NT2/D1 (cell line): Measurements from ENCODE around the gene COL5A2.

Experiments used
- SUZ12 ChIP-seq: IDR thresholded peaks from 2 replicates; pipeline ENCODE4 v1.6.1; 2011; ENCODE audit not compliant: insufficient read length, insufficient read depth; ENCODE audit errors: extremely low read depth
- YY1 ChIP-seq: IDR thresholded peaks from 2 replicates; pipeline ENCODE4 v1.6.1; 2011; ENCODE audit not compliant: insufficient read length, insufficient read depth
- ZNF274 ChIP-seq: IDR thresholded peaks from 2 replicates; pipeline ENCODE4 v1.6.1; 2011; ENCODE audit warnings: mild to moderate bottlenecking, low read depth, low read length

- TF ChIP-seq YY1 (no peak), ZNF274 (no peak), SUZ12 (no peak)
Observed at GRCh38 chr2:189002079-189002478, 177.5 kb downstream of the COL5A2 start.
